Mammary epithelial cell (primary cell): Measurements from ENCODE around the gene TLR3.

Experiments used
- EZH2 ChIP-seq: IDR thresholded peaks from 2 replicates; pipeline ENCODE4 v1.6.1; 2012; ENCODE audit warnings: low read length, inconsistent platforms, borderline replicate concordance
- TF ChIP-seq, protein P1 (sequence below), 2 donors: IDR thresholded peaks in 1 of 2; conservative IDR thresholded peaks in 1 of 2; 2 replicates each; pipeline ENCODE4 v1.5.1; 2011 to 2012; ENCODE audit warnings: inconsistent platforms in 2 of 2, low read length in 2 of 2, mild to moderate bottlenecking in 2 of 2, control low read depth in 1 of 2, low read depth in 1 of 2; ENCODE audit not compliant: insufficient read depth in 1 of 2; ENCODE audit errors: extremely low read depth in 1 of 2

DNA sequence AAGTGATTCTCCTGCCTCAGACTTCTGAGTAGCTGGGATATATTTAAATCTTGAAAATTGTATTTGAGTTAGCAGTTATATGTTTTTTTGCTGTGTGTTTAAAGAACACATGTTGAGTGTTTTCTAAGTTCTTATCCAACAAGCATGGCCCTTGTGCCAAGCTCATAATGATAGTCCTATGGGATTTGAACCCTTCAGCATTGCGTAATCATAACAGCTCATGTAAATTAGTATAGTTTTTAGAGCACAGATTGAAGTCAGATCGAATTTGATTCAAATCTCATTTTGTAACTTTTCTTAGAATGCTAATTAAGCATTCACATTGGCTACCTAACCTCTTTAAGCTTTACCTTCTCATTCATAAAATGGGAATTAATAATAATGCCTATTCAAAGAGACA lies 47.7 kb downstream of the TLR3 start:
- TF ChIP-seq, protein P1, sequence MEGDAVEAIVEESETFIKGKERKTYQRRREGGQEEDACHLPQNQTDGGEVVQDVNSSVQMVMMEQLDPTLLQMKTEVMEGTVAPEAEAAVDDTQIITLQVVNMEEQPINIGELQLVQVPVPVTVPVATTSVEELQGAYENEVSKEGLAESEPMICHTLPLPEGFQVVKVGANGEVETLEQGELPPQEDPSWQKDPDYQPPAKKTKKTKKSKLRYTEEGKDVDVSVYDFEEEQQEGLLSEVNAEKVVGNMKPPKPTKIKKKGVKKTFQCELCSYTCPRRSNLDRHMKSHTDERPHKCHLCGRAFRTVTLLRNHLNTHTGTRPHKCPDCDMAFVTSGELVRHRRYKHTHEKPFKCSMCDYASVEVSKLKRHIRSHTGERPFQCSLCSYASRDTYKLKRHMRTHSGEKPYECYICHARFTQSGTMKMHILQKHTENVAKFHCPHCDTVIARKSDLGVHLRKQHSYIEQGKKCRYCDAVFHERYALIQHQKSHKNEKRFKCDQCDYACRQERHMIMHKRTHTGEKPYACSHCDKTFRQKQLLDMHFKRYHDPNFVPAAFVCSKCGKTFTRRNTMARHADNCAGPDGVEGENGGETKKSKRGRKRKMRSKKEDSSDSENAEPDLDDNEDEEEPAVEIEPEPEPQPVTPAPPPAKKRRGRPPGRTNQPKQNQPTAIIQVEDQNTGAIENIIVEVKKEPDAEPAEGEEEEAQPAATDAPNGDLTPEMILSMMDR (conservative IDR thresholded peaks at IDR 0.05 in 1 of 2, IDR thresholded peaks at IDR 0.05 in 1 of 2; ENCODE audit: extremely low read depth in 1 of 2, insufficient read depth in 1 of 2, low read depth in 1 of 2, low read length in 2 of 2): no peak
- no peak for TF ChIP-seq EZH2
